HT1080 (cell line): ENCODE data around the gene SLC48A1. TPM values are rescaled to one million over a fixed set of nuclear protein-coding genes. Genes with fewer than 3 reads are reported as not detected.
A peak's percentile ranks its signal among the peaks of the same experiment; 100 is the strongest.

Source experiments
- DNase-seq: peaks from one replicate; pipeline ENCODE4 v3.0.0-alpha.2; 2015; ENCODE audit warnings: low read depth
- total RNA-seq: library from RNA; depleted of rRNA; stranded (reverse); fragments of >200 nt; shearing (Covaris generic); gene quantifications from 2 replicates; pipeline ENCODE4 v1.2.3, GENCODE V29; 2014

The SLC48A1 gene
- total RNA-seq, 1 experiment from 2014 or later: 13.3 TPM

DNA sequence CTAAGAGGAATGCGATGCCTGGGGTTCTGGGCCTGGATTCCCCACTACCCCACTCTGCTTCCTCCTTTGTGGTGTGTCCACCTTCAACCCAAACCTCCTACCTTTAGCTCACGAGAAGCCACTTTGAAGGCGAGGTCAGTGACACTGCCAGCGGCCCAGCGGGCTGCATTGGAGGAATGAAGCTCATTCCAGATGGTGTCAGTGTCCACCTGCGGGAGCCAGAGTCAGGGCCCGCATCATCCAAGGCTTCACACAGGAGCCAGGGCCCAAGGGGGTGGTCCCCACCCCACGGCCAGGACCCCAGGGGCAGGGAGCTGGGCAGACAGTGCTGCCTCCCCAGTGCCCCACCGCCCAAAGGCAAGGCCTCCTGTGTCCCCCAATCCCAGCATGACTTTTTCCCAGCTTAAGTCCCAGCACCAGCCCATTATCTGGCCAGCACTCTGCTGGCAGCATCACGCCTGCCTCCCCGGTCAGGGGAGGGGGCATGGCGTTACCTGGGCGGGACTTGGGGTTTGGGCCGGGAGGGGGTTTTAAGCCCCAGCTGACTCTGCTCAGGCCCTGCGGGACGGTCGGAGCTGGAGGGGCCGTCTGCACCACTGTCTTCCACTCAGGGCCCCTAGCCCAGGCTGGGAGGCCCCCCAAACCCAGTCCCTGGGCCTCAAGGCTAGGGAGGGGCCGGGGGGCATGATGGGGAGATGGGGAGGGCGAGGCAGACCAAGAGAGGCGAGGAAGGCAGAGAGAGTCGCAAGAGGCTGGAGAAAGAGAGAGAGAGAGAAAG, 16.9 kb downstream of the SLC48A1 start:
- no peak for DNase-seq

DNA sequence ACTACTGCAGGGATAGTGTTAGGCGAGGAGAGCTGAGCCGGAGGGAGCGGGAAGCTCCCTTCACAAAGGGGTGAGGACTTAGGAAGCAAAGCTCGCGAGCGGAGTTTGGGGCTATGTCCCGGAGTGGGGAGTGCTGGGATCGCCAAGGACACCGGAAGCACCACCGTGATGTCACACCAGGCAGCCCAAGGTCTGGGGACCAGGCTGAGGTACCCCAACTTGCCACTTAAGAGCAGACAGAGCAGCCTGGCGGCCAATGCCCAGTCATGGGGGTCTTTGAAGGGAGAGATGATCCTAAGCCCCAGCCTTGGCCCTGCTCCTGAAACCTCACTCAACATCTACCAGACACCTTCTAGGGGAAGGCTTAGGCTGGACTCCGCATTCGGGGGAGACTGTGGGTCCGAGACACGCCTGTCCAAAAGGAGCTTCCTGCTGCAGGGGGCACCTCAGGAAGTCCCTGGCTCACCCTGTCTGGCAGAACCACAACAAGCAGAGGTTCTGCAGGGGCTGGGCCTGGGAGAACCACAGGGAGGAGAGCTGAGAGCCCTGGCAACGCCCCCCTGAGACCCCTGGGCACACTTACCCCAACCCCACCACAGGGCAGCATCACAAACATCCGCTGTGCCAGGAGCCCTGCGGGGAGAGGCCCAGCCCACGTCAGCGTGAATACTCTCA, 17.8 kb downstream of the SLC48A1 start:
- no peak for DNase-seq

DNA sequence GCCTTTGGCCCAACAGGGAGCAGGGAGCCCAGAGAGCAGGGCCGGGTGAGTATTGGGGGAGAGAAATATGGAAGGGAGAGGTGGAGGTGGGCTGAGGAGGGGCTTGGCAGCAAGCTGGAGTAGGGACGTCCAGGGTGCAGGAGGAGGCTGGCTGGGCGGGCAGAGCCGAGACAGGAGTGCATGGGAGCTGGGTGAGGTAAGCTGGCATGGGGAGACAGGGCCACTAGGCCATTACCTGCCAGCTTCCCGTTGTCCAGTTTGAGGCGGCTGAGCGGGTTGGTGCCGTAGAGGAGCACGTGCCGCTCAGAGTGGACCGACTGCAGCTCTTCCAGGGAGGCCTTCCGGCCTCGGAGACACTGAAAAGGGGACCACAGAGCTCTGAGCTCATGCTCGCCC, 18.3 kb downstream of the SLC48A1 start:
- DNase-seq: no peak

DNA sequence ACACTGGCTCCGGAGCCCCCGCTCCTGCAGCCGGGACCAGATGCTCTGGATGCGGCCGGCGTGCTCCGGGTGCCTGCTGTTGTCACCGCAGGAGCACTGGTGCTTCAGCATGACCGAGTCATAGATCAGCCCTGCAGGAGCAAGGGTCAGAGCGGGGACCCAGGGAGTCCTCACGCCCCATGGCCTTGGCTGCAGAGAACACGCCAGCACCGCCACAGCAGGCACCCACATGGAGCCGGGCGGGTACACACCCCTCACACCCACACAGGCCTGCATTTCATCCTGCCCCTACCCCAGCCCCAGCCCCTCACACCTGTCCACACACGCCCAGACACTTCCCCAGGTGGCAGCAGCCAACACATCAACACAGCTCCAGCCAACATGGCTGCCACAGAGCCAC, 18.8 kb downstream of the SLC48A1 start:
- no peak for DNase-seq

DNA sequence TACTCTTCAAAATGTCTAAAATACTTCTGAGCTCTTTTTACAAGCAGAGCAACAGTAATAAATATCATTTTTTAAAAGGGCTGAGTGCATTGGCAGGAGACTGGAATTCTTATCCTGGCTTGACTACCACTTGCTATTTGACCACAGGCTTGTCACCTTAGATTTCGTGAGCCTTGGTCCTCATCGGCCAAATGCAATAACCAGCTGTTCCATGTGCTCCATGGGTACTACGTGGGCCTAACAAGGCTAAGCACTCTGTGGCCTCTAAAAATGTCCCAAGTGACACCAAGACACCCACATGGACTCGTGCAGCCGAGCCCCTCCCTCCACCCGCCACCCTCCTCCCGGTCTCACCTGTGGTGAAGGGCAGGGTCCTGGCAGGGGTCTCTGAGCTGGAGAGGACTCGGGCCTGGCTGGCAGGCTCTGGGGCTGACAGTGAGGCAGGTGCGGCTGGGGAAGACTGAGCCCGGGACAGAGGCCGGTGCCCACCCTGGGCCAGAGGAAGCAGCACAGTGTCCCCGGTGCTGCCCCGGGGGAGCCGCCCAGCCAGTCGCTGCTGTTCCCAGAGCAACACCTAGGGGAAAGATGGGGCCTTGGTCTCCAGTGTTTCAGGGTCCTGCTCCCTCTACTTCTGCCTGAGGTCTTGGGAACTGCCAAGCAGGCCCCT, 20.1 kb downstream of the SLC48A1 start:
- DNase-seq: no peak

DNA sequence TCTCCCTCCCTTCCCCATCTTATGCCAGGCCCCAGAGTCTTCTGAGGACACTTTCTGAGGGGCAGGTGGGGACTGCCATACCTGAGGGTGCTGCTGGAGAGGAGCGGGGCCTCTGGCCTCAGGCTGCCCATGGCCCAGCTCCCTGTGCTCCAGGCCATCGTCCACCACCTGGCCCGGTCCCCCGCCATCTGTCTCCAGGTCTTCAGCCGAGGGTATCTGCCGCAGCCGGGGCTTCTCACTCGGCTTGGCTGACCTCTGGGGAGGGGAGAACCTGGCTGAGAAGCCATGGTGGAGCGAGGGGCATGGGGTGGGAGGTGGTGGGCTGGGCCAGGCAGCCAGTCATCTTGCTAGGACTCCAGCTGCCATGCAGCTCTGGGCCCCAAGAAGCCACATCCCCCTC, 21.6 kb downstream of the SLC48A1 start:
- no peak for DNase-seq

DNA sequence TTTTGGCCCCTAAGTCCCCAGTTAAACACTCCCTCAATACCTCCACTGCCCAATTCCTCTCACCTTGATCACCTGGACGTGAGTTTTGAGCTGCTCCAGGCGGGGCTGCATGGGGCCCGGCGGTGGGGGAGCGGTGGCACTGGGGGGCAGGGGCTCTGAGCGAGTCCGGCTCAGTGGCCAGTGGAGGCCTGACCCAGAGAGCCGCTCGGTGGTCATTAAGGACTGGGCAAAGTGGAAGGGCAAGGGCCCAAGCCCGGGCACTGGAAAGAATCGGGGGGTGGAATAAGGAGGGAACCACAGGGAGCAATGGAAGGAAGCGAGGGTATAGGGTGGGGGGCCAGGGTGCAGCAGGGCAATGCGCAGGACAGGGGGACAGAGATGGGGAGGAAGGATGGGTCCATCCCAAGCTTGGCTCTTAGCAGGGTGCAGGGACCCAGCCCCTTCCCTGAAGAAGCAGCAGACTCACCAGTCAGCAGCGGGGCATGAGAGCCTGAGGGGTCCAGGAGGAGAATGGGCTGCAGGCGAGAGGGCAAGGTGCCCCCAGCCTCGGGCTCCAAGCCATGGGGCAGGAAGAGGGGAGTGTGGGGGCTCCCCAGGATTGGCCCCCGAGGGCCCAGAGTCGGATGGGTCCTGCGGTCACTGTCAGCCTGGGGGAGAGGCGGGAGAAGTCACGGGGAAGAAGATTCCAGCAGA, 22.2 kb downstream of the SLC48A1 start:
- no peak for DNase-seq

DNA sequence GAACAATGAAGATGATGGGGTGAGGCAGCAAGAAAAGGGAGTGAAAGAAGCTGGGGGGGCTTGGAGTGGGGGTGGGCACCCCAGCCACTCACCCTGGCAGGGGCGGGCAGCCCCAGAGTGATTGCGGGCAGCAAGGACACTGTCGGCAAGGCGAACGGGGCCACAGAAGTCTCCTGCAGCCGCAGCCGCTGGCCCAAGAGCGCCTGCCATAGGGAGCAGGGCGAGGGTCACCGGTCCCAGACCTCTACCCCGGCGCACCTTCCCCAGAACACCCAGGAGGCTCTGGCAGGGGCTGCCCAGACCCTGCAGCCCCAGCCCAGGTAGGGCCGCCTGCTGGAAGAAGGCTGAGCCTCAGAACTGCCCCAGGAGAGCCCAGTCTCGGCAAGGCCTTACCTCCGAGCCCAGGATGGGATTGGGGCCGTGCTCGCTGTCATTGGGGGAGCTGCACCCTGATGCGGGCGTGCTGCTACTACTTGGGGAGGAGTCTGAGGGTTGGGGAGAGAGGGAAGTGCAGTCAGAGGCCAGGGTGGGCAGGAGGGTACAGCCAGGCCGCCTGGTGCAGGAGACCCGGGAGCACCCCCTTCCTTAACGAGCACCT, 22.9 kb downstream of the SLC48A1 start:
- no peak for DNase-seq

DNA sequence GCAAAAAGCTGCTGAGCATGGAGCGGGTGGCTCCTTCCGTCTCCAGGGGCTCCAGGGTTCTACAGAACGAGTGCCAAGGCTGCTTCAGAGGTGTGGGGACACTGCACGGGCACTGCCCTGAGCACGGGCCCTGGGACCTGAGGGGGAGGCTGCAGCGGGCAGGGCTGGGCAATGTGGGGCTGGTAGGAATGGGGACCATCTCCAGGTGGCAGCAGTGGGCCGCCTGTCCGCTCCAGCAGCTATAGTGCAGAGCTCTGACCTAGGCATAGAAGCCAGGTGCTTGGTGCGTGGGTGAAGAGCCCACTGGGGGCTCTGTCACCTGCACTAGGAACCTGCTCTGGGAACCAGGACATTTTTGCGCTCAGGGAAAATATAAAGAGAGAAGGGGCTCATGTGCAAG, 24.4 kb downstream of the SLC48A1 start:
- peak; percentile 47 for DNase-seq

DNA sequence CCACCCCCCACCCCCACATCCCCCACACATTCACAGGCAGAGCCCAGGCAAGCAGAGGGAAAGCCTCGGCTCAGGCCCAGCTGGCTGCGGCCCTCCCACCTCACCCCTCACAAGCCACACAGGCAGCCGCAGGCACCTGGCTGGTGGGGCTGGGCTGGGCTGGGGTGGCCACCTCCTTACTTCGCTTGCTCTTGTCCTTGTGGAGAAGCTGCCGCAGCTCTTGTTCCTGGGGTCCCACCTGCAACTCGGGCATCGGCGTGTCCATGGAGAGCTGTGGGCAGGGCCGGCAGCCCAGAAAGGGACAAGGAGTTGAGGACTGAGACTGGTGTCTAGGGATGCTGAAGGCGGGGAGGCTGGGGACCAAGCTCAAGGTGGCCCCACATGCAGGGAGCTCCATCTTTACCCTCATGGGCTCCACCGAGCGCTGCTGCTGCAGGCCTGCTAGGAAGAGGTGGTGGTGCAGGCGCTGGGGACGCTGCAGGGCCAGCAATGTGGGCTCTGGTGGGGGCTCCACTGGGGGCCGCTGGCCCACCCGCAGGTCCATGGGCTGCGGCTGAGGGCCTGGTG, 25.4 kb downstream of the SLC48A1 start:
- no peak for DNase-seq

DNA sequence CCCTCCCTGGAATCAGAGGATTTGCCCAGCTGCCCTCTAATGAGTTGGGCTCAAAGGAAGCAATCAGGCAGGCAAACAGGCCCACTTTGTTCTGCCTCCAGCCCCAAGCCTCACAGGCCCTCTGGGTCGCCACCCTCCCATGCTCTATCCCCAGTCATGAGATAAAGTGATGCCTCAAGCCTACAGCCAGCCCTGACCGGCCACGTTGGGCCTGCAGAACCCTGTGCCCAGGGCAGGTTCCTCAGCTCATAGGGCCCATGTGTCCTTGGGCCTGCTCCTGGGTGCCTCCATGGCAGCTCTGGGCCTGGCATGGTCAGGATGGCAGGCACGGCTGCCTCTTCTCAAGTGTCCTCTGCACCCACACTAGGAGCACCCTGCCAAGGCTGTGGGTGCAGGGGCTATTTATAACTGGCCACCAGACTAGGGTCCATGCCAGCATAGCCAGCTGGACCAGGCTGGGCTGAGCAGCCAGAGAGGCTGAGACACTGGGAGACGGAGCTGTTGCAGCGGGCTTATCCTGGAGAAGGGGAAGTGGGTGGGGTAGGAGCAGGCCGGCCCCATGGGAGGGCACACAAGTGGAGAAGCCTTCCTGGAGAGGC, 26.4 kb downstream of the SLC48A1 start:
- DNase-seq: no peak

DNA sequence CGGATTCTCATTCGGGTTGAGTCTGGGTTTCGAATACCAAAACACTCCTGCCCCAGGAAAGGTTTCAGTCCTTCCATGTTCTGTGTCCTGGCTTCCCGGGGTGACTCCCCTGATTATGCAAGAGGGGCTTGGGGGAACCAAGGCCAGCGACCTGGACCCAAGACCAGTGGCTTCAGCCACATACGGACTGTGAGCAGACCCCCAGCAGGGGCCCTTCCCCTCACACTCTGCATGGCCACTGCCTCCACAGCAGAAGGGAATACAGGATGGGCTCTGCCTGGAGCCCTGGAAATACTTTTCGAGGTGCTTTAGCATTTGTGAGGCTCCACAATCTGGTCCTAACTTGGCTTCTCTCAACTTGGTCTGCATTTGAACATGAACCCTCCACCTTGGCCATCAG, 27.5 kb downstream of the SLC48A1 start:
- no peak for DNase-seq

DNA sequence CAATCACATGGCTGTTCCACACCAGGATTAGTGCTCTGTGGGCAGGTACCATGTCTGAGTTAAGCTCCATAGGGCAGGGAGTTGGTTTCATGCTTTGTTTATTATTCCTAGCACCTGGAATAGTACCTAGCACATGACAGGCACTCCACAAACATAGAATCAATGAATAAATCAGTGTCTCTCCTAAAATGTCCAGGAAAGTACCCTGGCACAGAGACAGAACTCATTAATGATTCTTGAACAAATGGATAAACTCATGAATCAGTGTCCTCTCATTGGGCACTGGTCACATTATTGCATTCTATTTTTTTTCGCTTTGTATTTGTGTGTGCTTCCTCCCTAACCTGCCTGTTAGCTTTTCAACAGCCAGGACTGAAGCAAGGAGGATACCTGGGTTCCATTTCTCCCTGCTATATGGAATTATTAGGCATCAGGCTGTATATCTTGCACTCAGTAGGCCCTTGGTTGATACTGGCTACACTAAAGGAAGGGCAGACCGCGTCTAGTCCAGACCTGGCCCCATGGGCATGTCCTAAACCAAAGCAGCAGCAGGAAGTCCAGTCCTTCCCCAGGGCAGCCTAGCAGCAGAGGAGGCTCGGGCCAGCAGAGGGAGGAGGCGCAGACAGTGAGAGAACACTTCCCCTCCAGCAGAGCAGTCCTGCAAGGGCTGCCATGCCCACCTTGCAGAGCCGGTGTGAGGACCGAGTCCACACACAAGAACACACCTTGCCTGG, 28.3 kb downstream of the SLC48A1 start:
- no peak for DNase-seq

DNA sequence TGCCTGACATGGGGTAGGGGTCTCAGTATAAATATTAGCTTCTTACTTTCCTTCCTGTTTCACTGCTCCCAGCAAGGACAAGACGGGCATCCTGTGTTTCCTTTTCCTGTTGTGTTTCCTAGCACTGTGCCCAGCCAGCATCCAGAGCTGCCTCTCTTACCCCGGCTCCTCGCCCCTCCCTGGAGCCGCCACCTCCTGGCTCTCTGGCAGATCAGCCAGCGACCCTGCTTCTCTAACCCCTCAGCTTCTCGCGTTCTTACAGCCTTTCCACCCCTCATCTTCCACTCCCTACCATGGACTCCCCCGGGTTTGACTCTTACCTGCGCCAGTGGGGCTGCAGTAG, 28.8 kb downstream of the SLC48A1 start:
- DNase-seq: no peak

DNA sequence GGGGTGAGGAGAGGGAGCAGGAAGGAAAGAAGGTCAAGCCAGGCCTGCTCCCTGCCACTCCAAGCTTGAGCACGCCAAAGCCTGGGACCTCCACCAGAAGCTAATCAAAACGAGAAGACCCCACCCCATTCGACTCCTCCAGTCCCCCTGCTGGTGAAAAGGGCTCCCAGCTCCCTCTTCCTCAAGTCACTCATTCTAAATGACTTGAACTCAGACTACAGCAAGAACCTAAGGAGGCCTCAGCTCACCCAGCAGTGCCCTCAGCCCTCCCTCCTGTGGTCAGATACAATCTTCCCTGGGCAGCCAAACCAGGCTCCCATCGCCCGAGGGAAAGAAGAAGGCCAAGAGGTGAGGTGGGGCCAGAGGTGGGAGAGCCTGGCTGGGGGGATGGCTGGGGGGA, 29.3 kb downstream of the SLC48A1 start:
- DNase-seq: no peak

DNA sequence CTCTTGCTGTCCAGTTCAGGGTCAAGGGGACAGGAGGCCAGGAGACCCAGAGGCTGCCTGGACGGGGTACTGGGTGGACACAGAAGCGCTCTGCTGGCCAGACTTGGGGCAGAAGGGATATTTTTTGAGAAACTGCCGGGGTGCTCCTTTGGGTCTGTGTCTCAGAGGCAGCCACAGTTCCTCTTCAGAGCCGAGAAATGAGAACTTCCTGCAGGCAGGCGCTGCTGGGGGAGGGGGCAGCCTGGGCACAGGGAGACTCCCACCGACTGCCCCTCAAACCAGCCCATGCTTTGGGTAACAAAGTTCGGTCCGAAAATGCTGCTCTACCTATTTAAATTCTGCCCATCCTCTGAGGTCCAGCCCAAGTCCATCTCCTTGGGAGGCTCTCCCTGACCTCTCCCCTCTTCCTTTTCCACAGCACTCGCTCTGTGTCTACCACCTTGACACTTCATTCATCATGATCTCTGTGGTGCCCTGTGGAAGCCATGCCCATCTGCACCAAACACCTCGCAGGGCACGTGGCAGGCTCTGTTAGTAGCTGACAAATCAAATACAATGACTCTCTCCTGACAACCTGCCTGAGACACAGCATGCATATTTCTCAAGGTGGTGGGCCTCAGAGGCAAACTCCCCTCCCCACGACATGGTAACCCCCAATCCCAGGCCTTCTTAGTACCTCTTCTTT, 30.3 kb downstream of the SLC48A1 start:
- no peak for DNase-seq

DNA sequence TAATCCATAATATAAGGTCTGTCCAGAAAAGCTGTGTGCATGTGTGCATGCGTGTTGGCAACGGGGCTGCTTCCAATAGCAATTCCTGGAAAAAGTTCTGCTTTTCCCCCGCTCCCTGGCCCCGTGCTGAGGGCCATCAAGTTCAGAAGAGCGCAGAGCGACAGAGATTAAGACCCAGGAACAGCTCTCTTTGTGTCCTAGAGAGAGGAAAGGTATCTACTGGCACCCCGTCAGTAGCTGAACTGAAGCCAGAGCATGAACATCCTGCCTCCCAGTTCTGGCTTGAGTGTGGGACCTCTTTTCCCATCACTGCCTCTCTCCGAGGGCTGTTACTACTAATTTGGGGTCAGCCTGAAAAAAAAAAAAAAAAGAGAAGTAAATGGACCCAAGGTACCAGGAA, 31.1 kb downstream of the SLC48A1 start:
- no peak for DNase-seq

DNA sequence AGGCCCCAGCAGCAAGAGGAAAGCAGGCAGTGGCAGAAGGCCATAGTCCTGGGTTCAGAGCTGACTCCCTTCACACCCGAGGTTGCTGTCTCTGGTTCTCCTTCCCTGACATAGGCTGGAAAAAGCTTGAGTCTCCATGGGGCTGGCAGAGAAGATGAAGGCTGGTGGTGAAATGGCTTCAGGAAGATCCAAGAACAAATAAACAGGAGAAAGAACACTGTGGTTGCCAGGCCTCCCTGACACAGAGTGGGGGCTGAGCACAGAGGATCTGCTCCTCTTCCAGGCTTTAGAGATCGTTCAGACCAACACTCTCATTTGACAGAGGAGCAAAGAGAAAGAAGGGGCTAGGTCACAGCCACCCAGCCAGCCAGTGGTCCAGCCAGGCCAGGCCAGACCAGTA, 32.4 kb downstream of the SLC48A1 start:
- DNase-seq: no peak

DNA sequence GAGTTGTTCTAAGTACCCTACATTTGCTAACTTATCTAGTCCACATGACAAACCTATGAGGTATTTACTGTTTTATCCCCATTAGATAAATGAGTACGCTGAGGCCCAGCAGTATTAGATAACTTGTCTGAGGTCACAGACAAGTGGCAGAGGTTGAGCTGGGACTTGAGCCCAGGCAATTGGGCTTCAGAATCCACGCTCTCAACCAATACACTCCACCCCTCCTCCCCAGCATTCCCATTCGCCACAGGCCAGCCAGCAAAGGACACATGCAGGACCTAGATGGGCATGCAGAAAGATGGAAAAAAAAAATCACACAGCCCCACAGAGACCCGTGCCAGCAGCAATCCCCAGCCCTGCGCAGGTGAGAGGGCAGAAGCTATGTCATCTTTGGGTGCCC, 34.3 kb downstream of the SLC48A1 start:
- DNase-seq: no peak

DNA sequence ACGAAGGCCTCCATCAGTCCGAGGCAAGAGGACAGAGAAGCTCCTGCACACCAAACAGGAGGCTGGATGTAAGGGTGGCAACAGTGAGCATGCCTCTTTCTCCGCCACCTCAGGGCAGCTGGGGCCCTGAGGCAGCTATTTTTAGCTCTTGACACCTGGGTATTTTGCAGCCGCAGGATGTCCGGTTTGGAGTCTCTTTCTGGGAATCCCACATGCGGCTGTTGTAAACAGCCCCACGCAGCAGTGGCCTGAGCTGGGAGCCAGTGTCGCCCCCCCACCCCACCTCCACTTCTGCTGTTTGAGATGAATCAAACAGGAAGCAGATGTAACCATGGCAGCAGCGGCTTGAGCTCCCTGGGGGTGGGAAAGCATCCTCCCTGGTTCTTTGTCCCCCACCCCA, 35.0 kb downstream of the SLC48A1 start:
- peak; percentile 74 for DNase-seq
